ENCODE data around the gene MAMLD1. TPM values are rescaled to one million over a fixed set of nuclear protein-coding genes. Genes with fewer than 3 reads are reported as not detected.

Gene MAMLD1
- total RNA-seq, 4 donors from 2014 or later, result 0.38 to 2.5 (median 0.75) TPM

- Histone ChIP-seq H3K9me3 (no peaks in the 10 kb centered on the region), H3K4me1 (no peaks in the 10 kb centered on the region), H3K27ac (no peak overlapping the region), H3K36me3 (no peaks in the 10 kb centered on the region), H3K27me3 (no peaks in the 10 kb centered on the region), H3K4me3 (no peak overlapping the region)
- no peak for DNase-seq
- no peak for TF ChIP-seq CTCF (IDR thresholded peaks at IDR 0.05)
- TF ChIP-seq POLR2A (IDR thresholded peaks at IDR 0.05), result no peak
These were observed 119.6 kb downstream of the MAMLD1 start for GRCh38 chrX:150482537-150483206.

GRCh38 chrX:150483356-150483985 is 120.4 kb downstream of the MAMLD1 start:
- no peaks in the 10 kb centered on the region for H3K27me3 ChIP-seq
- TF ChIP-seq CTCF (IDR thresholded peaks at IDR 0.05), result no peak
- no peak for DNase-seq
- H3K27ac ChIP-seq, result no peak overlapping the region
- H3K4me3 ChIP-seq, result no peak overlapping the region
- H3K9me3 ChIP-seq, result no peaks in the 10 kb centered on the region
- no peaks in the 10 kb centered on the region for H3K36me3 ChIP-seq
- no peaks in the 10 kb centered on the region for H3K4me1 ChIP-seq

- no peak overlapping the region for H3K4me3 ChIP-seq
- H3K4me1 ChIP-seq, result no peaks in the 10 kb centered on the region
- DNase-seq, result peak in 2 of 3 donors; percentile 31 to 72
- no peak overlapping the region for H3K27ac ChIP-seq
- H3K27me3 ChIP-seq, result no peaks in the 10 kb centered on the region
- H3K9me3 ChIP-seq, result no peaks in the 10 kb centered on the region
- no peaks in the 10 kb centered on the region for H3K36me3 ChIP-seq
- TF ChIP-seq CTCF (IDR thresholded peaks at IDR 0.05) (peak in 4 of 6 experiments; percentile 36 to 42 (median 40)), POLR2A (IDR thresholded peaks at IDR 0.05) (no peak)
These were observed 122.9 kb downstream of the MAMLD1 start for GRCh38 chrX:150486011-150486410.

- TF ChIP-seq CTCF (IDR thresholded peaks at IDR 0.05), result no peak
- TF ChIP-seq POLR2A (IDR thresholded peaks at IDR 0.05), result no peak
- no peak for DNase-seq
- no peak overlapping the region for H3K4me3 ChIP-seq
- H3K27ac ChIP-seq, result no peak overlapping the region
- no peaks in the 10 kb centered on the region for H3K36me3 ChIP-seq
- no peaks in the 10 kb centered on the region for H3K27me3 ChIP-seq
- no peaks in the 10 kb centered on the region for H3K4me1 ChIP-seq
- H3K9me3 ChIP-seq, result no peaks in the 10 kb centered on the region
These were observed 124.4 kb downstream of the MAMLD1 start for GRCh38 chrX:150487369-150488094.

GRCh38 chrX:150489359-150490015 is 126.4 kb downstream of the MAMLD1 start:
- H3K4me1 ChIP-seq, result no peaks in the 10 kb centered on the region
- H3K27ac ChIP-seq, result no peak overlapping the region
- H3K4me3 ChIP-seq, result no peak overlapping the region
- no peak for DNase-seq
- H3K27me3 ChIP-seq, result no peaks in the 10 kb centered on the region
- no peak for TF ChIP-seq CTCF (IDR thresholded peaks at IDR 0.05)
- TF ChIP-seq POLR2A (IDR thresholded peaks at IDR 0.05), result no peak
- H3K36me3 ChIP-seq, result no peaks in the 10 kb centered on the region
- H3K9me3 ChIP-seq, result no peaks in the 10 kb centered on the region

Data from Peyer's patch (tissue), 4 donors.